T-helper 1 cell treated with Interleukin-12 subunit alpha and Interleukin-12 subunit beta and Interleukin-4 antibody, amounts not matched to agents 30 ng/mL and 1 ng/mL, for 36 hours (primary cell): Measurements from ENCODE around the gene LTO1. TPM values are rescaled to one million over a fixed set of nuclear protein-coding genes. Genes with fewer than 3 reads are reported as not detected.

ENCODE experiments used
- intact Hi-C: fragments of 100-400 bp; cut with micrococcal nuclease; formaldehyde crosslinking; loops from one replicate; pipeline ENCODE4 v1.15.1; 2024
- total RNA-seq: library from RNA; stranded (reverse); gene quantifications from 2 replicates; pipeline ENCODE4 v1.2.3, GENCODE V29; 2022

Gene LTO1
- total RNA-seq, 1 donor from 2014 or later = 29.8 TPM

DNA sequence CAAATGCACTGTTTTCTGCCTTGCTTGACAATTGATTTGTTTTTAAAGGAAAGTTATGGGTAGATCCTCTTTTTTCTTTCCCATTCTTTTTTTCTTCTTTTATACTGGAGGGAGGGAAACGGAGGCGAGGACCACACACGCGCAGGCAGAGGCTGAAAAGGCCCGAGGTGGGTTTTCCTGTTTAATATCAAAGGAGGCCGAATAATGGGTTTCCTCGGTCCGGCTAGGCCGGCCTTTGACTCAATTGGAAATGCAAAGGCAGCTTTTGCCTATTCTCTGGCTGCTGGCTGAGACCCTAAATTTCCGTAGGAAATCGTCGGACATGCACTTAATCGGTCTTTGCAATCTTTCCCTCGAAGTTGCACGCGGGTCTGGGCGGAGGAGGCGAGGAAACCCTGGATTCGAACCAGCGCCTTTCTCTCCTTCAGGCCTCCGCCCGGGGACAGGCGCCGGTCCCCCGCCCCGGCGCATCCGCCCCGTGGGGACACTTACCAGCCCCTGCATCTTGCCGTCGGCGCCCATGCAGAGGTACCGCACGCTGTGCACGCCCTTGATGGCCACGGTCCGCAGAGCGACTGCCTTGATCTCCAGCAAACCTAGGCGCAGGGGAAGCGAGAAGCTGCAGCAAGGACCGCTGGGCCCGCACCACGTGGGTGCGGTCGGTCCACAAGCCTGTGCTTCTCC lies 27.8 kb upstream of the LTO1 start:
- intact Hi-C loops = loop anchor here (5.0 kb wide), 1 partner anchor 61 kb away; the partner anchor contains the start of gene CCND1

DNA sequence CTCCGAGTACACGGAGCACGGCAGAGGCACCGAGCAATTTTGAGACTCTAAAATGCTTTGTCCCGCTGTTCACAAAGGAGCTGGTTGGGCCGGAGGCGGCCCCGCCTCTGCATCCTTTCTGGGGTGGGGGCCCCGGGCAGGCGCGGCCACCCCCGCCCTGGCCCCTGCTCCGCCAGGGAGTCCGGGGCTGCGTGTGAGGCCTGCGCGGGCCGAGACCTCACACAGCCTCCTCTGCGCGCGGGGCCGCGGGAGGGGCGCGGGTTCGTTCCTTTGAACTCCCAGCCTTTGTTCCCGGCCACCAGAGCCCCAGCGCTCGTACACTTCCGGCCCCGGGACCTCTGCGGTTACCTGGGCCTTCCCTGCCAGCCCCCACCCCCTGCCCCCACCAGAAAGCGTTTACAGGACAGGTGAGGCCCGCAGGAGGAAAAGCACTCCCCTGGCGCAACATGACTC lies 27.1 kb upstream of the LTO1 start:
- intact Hi-C loops = loop anchor here (5.0 kb wide), 1 partner anchor 60 kb away; the partner anchor contains the start of gene CCND1

GRCh38 chr11:69700278-69701140 lies 25.4 kb upstream of the LTO1 start:
- intact Hi-C loops = loop anchor here (5.0 kb wide), 1 partner anchor 58 kb away; the partner anchor contains the start of gene CCND1

DNA sequence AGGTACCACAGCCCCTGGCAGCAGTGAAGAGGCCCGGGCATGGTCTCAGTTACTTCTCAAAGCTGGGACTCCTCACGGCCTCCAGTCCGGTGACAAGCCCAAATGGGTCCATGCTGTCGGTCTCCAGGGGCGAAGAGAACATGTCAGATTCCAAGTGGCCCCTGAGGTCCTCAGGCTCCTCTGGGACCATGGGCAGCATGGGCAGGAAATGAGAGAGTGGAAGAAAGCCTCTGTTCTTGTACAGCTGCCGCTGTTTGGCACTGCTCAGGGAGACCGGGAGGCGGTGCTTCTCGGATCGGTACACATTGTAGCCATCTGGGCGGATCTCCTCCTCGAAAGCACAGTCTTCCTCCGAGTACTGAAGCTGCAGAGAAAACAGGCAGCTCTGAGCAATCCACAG lies 24.1 kb upstream of the LTO1 start:
- intact Hi-C loops = loop anchor here (5.0 kb wide), 1 partner anchor 237 kb away; no protein-coding TSS in a partner anchor

GRCh38 chr11:69698362-69698761 lies 23.2 kb upstream of the LTO1 start:
- intact Hi-C loops = loop anchor here (5.0 kb wide), 1 partner anchor 236 kb away; no protein-coding TSS in a partner anchor

DNA sequence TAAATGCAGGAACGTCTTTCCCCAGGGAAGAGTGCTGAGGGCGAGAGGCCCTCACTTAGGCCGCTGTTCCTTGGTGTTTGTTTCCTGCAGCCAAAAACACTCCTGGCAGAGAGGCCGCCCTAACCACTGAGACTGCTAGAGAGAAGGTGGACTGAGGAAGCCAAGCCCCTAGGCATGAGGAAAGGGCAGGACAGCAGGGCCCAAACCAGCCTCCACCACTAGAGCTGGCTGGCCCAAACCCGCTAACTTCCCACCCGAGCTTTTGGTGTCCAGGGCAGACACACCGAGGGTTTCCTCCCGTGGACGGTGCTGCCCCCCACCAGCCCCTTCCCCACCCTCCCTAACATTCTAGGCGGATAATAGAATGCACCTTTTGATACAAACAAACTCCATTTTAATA lies 22.7 kb upstream of the LTO1 start:
- intact Hi-C loops = loop anchor here (5.0 kb wide), 1 partner anchor 236 kb away; no protein-coding TSS in a partner anchor

- intact Hi-C loops = loop anchor here (5.0 kb wide), 1 partner anchor 235 kb away; no protein-coding TSS in a partner anchor
Observed at GRCh38 chr11:69697469-69697843, 22.3 kb upstream of the LTO1 start.

DNA sequence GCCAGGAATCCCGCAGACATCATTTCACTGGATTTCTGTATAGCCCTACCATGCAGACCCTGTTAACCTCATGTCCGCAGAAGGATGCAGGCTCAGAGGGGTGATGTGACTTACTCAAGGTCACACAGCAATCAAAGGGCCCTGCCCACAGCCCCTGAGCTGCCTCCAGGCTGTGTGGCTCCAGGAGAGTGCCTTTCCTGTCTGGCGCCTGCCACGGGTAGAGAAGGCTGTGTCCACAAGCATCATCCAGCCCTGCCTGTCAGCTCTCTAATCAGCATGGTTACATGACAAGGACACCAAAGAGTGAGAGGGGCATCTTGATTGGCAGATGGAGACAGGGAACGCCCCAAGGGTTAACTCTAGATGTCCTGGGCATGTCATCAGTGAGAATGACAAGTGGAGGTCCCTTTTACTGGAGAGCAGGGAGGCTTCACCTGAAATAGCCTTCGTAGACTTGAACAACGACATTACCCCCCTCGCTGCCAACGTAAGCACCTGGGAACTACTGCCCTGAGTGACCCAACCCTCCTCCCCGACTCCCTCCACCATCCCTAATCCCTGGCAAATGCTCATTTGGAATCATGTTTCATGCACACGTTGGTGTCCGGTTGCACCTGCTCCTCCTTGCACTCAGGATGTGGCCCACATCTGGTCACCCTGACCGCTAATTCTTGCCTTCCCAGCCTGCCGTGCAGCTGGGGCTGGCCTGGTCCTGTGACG lies 21.8 kb upstream of the LTO1 start:
- intact Hi-C loops = loop anchor here (5.0 kb wide), 1 partner anchor 235 kb away; no protein-coding TSS in a partner anchor

- intact Hi-C loops = loop anchor here (5.0 kb wide), 1 partner anchor 234 kb away; no protein-coding TSS in a partner anchor
Observed at GRCh38 chr11:69695995-69696394, 20.8 kb upstream of the LTO1 start.

DNA sequence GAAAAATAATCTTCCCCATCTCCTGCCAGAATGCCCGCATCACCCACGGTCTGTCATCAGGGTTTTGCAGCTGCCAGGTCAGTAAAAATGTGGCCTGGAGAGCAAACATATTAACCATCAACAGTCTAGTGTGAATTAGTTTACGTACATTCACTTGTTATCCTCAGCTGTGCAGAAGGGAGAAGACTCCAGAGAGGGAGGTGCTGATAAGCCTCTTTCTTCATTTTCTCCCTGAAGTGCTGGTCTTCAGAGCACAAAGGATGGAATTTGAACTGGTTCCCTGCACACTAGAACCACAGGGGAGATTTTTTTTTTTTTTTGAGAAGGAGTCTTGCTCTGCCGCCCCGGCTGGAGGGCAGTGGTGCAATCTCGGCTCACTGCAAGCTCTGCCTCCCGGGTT lies 20.4 kb upstream of the LTO1 start:
- intact Hi-C loops = loop anchor here (5.0 kb wide), 1 partner anchor 233 kb away; no protein-coding TSS in a partner anchor

DNA sequence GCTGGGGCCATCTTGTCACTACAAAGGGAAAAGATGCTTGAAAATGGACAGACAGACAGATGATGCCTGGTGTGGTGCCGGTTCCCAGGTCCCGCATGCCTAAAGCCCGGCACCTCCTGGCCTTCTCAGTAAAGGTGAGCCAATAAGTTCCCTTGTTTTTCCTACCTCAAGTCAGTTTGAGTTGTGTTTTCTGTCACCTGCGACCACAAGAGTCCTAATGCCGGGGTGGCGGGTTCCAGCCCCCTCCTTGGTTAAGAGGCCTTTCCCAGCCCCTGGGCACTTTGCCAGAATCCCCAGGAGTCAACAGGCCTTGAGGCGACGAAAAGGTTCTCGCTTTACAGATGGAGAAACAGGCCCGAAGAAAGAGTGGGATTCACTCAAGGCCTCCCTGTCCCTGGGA lies 19.6 kb upstream of the LTO1 start:
- intact Hi-C loops = loop anchor here (5.0 kb wide), 1 partner anchor 232 kb away; no protein-coding TSS in a partner anchor

DNA sequence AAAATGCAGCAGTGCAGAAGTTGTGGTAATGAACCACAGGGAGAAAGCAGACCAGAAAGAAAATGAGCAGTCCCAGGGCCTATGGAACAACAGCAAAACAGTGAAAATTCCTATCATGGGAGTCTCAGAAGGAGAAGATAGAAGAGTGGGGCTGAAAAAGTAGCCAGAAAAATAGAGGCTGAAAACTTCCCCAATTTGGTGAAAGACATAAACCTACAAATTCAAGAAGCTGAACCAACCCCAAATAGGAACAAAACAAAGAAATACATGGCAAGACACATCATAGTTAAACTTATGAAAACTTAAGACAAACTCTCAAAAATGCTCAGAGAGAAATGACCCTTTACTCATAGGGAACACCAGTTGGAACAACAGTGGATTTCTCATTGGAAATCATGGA lies 17.3 kb upstream of the LTO1 start:
- intact Hi-C loops = no loop called here

- intact Hi-C loops = no loop called here
Observed at GRCh38 chr11:69691463-69691862, 16.3 kb upstream of the LTO1 start.

DNA sequence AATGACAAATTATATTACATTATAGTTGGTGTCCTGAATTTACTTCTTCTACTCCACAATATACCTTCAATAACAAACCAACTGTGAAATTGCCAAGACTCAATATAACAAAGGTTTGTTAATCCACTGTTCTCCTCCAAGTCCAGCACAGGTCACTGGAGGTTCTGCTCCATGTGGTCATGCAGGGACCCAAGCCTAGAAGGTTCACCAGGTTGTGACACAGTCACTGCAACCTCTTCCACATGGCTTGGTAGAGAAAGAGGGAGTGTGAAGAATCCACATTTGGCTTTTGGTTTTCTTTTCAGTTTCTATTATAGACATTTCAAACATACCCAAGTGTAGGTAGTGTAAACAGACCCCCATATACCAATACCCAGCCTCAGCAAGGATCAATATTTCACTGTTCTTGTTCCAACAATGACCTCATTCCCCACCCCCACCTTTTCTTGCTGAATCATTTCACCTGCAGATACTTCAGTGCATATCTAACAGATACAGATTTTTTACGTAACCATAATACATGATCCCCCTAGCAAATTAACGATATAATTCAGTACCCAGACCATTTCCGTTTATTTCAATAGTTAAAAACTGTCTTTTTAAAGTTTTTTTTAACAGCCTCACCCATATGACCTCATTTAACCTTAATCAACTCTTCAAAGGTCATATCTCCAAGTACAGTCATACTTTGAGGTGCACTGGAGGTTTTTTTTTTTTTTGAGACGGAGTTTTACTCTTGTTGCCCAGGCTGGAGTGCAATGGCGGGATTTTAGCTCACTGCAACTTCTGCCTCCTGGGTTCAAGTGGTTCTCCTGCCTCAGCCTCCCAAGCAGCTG lies 14.5 kb upstream of the LTO1 start:
- intact Hi-C loops = loop anchor here (5.0 kb wide), 1 partner anchor 113 kb away; no protein-coding TSS in a partner anchor

DNA sequence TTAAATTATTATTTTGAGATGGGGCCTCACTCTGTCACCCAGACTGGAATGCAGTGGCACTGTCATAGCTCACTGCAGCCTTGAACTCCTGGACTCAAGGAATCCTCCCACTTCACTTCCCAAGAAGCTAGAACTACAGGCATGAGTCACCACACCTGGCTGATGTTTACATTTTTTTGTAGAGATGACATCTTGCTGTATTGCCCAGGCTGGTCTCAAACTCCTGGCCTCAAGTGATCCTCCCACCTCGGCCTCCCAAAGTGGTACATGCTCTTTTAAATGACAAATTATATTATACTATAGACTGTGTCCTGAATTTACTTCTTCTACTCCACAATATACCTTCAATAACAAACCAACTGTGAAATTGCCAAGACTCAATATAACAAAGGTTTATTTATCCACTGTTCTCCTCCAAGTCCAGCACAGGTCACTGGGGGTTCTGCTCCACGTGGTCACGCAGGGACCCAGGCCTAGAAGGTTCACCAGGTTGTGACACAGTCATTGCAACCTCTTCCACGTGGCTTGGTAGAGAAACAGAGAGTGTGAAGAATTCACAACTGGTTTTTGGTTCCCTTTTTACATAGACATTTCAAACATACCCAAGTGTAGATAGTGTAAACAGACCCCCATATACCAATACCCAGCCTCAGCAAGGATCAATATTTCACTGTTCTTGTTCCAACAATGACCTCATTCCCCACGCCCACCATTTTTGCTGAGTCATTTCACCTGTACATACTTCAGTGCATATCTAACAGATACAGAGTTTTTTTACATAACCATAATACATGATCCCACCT lies 13.0 kb upstream of the LTO1 start:
- intact Hi-C loops = loop anchor here (5.0 kb wide), 1 partner anchor 114 kb away; no protein-coding TSS in a partner anchor

- intact Hi-C loops = loop anchor here (1.0 to 5.0 kb wide), 3 partner anchors 115 to 228 kb away; no protein-coding TSS in a partner anchor
Observed at GRCh38 chr11:69686856-69687255, 11.7 kb upstream of the LTO1 start.

GRCh38 chr11:69686452-69686851 lies 11.3 kb upstream of the LTO1 start:
- intact Hi-C loops = loop anchor here (1.0 to 5.0 kb wide), 3 partner anchors 116 to 229 kb away; no protein-coding TSS in a partner anchor

- intact Hi-C loops = loop anchor here (5.0 kb wide), 1 partner anchor 117 kb away; no protein-coding TSS in a partner anchor
Observed at GRCh38 chr11:69685348-69685747, 10.2 kb upstream of the LTO1 start.

GRCh38 chr11:69684651-69685050 lies 9.5 kb upstream of the LTO1 start:
- intact Hi-C loops = loop anchor here (5.0 kb wide), 1 partner anchor 118 kb away; no protein-coding TSS in a partner anchor
